Stomach (tissue), 9 donors: ENCODE data around the gene MIPOL1. TPM values are rescaled to one million over a fixed set of nuclear protein-coding genes. Genes with fewer than 3 reads are reported as not detected.

Source experiments
- DNase-seq, 2 donors: peaks; one replicate each; pipeline versions ENCODE4 v3.0.0 to v3.0.0-alpha.2; 2013 to 2019
- H3K27ac ChIP-seq, 5 donors: fragments of 200-600 bp in 4 of 5; sonication (generic) in 4 of 5; one replicate each; pipeline ENCODE4 v1.5.1; 2013 to 2019; ENCODE audit warnings: mild to moderate bottlenecking in 1 of 5, moderate library complexity in 1 of 5
- H3K27me3 ChIP-seq, 3 donors: fragments of 200-600 bp; sonication (generic); one replicate each; pipeline ENCODE4 v1.5.1; 2017 to 2019; ENCODE audit warnings: mixed run types in 1 of 3
- H3K36me3 ChIP-seq, 4 donors: fragments of 200-600 bp; sonication (generic); 1 replicate in 3 of 4; 2 replicates in 1 of 4; pipeline ENCODE4 v1.5.1; 2016 to 2019
- H3K4me1 ChIP-seq, 4 donors: fragments of 200-600 bp; sonication (generic); one replicate each; pipeline ENCODE4 v1.5.1; 2016 to 2019
- H3K4me3 ChIP-seq, 4 donors: fragments of 200-600 bp; sonication (generic) in 3 of 4; one replicate each; pipeline ENCODE4 v1.5.1; 2016 to 2019; ENCODE audit warnings: mild to moderate bottlenecking in 1 of 4
- H3K9me3 ChIP-seq, 4 donors: fragments of 200-600 bp; sonication (generic); one replicate each; pipeline ENCODE4 v1.5.1; 2016 to 2019
- CTCF ChIP-seq, 7 experiments: fragments of 450-650 bp in 4 of 7; fragments of 200-600 bp in 3 of 7; sonication (generic) in 3 of 7; IDR thresholded peaks; one replicate each; pipeline ENCODE4 v1.5.1; 2016 to 2019; ENCODE audit warnings: antibody characterized with exemption in 7 of 7, control low read depth in 2 of 7, mild to moderate bottlenecking in 1 of 7
- EP300 ChIP-seq: sonication (generic); formaldehyde crosslinking; IDR thresholded peaks from one replicate; pipeline ENCODE4 v1.6.1; 2017; ENCODE audit warnings: antibody characterized with exemption
- POLR2A ChIP-seq, 4 donors: fragments of 450-650 bp; IDR thresholded peaks; one replicate each; pipeline ENCODE4 v1.6.1; 2016; ENCODE audit warnings: antibody characterized with exemption in 4 of 4, control low read depth in 2 of 4, mild to moderate bottlenecking in 1 of 4, moderate library complexity in 1 of 4
- POLR2AphosphoS5 ChIP-seq, 3 donors: sonication (generic); formaldehyde crosslinking; IDR thresholded peaks; one replicate each; pipeline ENCODE4 v1.6.1; 2016; ENCODE audit warnings: antibody characterized with exemption in 3 of 3
- WGBS, 5 donors: extraction: QIAGEN DNeasy Blood & Tissue Kit in 3 of 5; methylation state at CpG; one replicate each; pipeline versions ENCODE4 v1.1.5 to v1.1.7; 2013 to 2018; 5-methylcytosine and 5-hydroxymethylcytosine counted together
- intact Hi-C: fragments of 100-400 bp; cut with DNase I; formaldehyde crosslinking; loops from one replicate; pipeline ENCODE4 v1.15.1; 2023; ENCODE audit warnings: low total_unique reads
- polyA plus RNA-seq, 3 donors: library from polyadenylated mRNA; stranded (reverse); fragments of 200-250 nt; gene quantifications; one replicate each; pipeline ENCODE4 v1.2.3, GENCODE V29; 2013
- total RNA-seq, 5 donors: library from RNA; depleted of rRNA; stranded (reverse); fragments of >200 nt; gene quantifications; one replicate each; pipeline versions ENCODE4 v1.1.0 to v1.2.3, GENCODE V29; 2014 to 2016
- donor health status: healthy with polysubstance abuse.
- donor health status: Bipolar disorder and iron deficiency.
- donor health status: healthy.

Gene MIPOL1
- total and polyA plus RNA-seq, 8 donors = 2.2 to 133 (median 15.8) TPM

- Histone ChIP-seq H3K36me3 (peaks cover 0 to 5% (median 0%) of the 10 kb centered on the region in 4 donors), H3K4me1 (no peaks in the 10 kb centered on the region), H3K4me3 (no peak overlapping the region), H3K27ac (no peak overlapping the region), H3K9me3 (peaks cover 0 to 23% (median 16%) of the 10 kb centered on the region in 4 donors), H3K27me3 (no peaks in the 10 kb centered on the region)
- WGBS, 5 donors = 82 to 96% (median 94%) methylated on average over 2 to 3 of the region's 3 CpGs
- no peak for DNase-seq
- intact Hi-C loops = no loop called here
- no peak for TF ChIP-seq POLR2A (IDR thresholded peaks at IDR 0.05)
These were observed 200.1 kb downstream of the MIPOL1 start for GRCh38 chr14:37397941-37398215.

DNA sequence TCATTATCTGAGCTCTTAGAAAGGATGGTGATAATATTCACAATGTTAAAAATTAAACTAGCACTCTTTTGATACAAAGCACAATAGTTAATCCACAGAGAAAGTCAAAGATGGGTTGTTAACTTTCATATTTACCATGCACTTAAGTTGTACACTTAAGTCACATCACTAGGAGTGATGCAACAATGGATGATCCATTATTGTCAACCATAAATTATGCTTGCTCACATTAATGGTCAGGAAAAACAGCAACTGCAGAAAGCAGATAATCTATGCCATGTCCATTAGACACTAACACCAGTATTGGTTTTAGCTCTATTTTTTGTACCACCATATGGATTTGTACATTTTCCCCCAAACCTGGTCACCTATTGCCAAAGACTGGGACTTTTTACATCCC lies 201.8 kb downstream of the MIPOL1 start:
- Histone ChIP-seq H3K9me3 (peaks cover 0 to 23% (median 15%) of the 10 kb centered on the region in 4 donors), H3K4me1 (no peaks in the 10 kb centered on the region), H3K36me3 (peaks cover 0 to 5% (median 0%) of the 10 kb centered on the region in 4 donors), H3K27ac (no peak overlapping the region), H3K27me3 (no peaks in the 10 kb centered on the region), H3K4me3 (no peak overlapping the region)
- intact Hi-C loops = no loop called here
- no peak for DNase-seq
- TF ChIP-seq CTCF (IDR thresholded peaks at IDR 0.05) (no peak), POLR2A (IDR thresholded peaks at IDR 0.05) (no peak), POLR2AphosphoS5 (IDR thresholded peaks at IDR 0.05) (no peak), EP300 (no peak)

DNA sequence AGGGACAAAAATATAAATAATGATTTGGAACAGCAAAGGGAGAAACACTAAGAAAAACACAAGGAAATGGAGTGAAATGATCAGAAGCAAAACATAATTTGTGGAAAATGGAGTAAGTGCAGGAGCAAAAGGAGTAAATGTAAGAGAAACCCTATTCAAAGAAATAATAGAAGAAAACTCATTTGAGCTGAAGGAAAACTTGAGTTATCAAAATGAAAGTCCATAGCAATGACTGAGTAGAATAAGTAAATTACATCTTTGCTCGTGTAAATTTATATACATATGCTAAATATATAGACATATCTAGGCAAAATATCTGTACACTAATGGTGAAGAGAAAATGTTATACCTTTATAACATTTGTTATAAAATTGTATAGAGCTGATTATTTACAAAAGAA lies 203.4 kb downstream of the MIPOL1 start:
- no peaks in the 10 kb centered on the region for H3K4me1 ChIP-seq
- intact Hi-C loops = no loop called here
- TF ChIP-seq POLR2AphosphoS5 (IDR thresholded peaks at IDR 0.05) = no peak
- no peak for TF ChIP-seq POLR2A (IDR thresholded peaks at IDR 0.05)
- TF ChIP-seq EP300 = no peak
- TF ChIP-seq CTCF (IDR thresholded peaks at IDR 0.05) = no peak
- no peak overlapping the region for H3K27ac ChIP-seq
- no peaks in the 10 kb centered on the region for H3K36me3 ChIP-seq
- no peak for DNase-seq
- no peaks in the 10 kb centered on the region for H3K27me3 ChIP-seq
- 91 to 100% (median 95%) methylated on average over 1 of the region's 1 CpG for WGBS, 5 donors
- H3K4me3 ChIP-seq = no peak overlapping the region
- H3K9me3 ChIP-seq = peaks cover 0 to 8% (median 3%) of the 10 kb centered on the region in 4 donors

GRCh38 chr14:37403626-37404025 lies 205.9 kb downstream of the MIPOL1 start:
- Histone ChIP-seq H3K36me3 (no peaks in the 10 kb centered on the region), H3K27me3 (no peaks in the 10 kb centered on the region), H3K9me3 (peaks cover 0 to 5% (median 0%) of the 10 kb centered on the region in 4 donors), H3K27ac (no peak overlapping the region), H3K4me1 (no peaks in the 10 kb centered on the region), H3K4me3 (no peak overlapping the region)
- intact Hi-C loops = no loop called here
- WGBS, 5 donors = 33 to 71% (median 69%) methylated on average over 1 of the region's 1 CpG
- no peak for DNase-seq
- TF ChIP-seq EP300 (no peak), CTCF (IDR thresholded peaks at IDR 0.05) (no peak), POLR2AphosphoS5 (IDR thresholded peaks at IDR 0.05) (no peak), POLR2A (IDR thresholded peaks at IDR 0.05) (no peak)

DNA sequence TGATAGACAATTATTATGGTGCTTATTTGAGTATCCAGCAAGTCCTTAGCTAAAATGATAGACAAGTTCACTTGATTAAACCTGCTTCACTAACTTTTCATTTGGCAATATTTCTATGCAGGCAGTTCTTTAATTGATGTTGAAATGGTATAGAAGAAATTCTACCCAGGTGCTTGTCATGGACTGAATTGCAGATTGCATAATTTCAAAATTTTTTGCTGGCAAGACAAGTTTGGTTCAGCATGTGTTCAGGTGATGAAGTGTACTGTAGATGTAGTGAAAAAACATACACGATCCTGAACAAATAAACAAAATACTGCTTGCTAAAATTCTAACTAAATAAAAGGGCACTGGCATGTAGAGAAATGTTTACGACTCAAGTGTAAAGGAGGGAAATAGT lies 208.4 kb downstream of the MIPOL1 start:
- no peaks in the 10 kb centered on the region for H3K27me3 ChIP-seq
- WGBS, 5 donors = 66 to 76% (median 73%) methylated on average over 2 of the region's 2 CpGs
- TF ChIP-seq EP300 = no peak
- TF ChIP-seq CTCF (IDR thresholded peaks at IDR 0.05) = no peak
- no peak for TF ChIP-seq POLR2AphosphoS5 (IDR thresholded peaks at IDR 0.05)
- TF ChIP-seq POLR2A (IDR thresholded peaks at IDR 0.05) = no peak
- no peaks in the 10 kb centered on the region for H3K9me3 ChIP-seq
- DNase-seq = no peak
- no peaks in the 10 kb centered on the region for H3K36me3 ChIP-seq
- no peak overlapping the region for H3K4me3 ChIP-seq
- no peak overlapping the region for H3K27ac ChIP-seq
- intact Hi-C loops = no loop called here
- H3K4me1 ChIP-seq = no peaks in the 10 kb centered on the region
